HEK293 (cell line): Measurements from ENCODE around the gene RPUSD2.
A peak's percentile ranks its signal among the peaks of the same experiment; 100 is the strongest.
"Not testable (repeated sequence)": the region's sequence is repeated elsewhere in the genome, so short reads cannot be mapped to it uniquely, and the experiment has no call there.

Source experiments
- CTCF ChIA-PET: fragments of 350-600 bp; formaldehyde crosslinking; extraction: SDS; loops from one replicate; lab custom pipeline; 2021; ENCODE audit warnings: antibody characterized with exemption; lab: Yijun Ruan, JAX
- POLR2A ChIA-PET: fragments of 300-600 bp; formaldehyde crosslinking; extraction: SDS; loops from one replicate; lab custom pipeline; 2020; ENCODE audit warnings: antibody characterized with exemption, inconsistent platforms; lab: Yijun Ruan, JAX
- H3K27ac ChIP-seq: fragments of 200-500 bp; sonication (Bioruptor generic); 2 replicates; pipeline ENCODE4 v1.5.1; 2014; ENCODE audit warnings: low read depth, low read length, control low read depth, inconsistent platforms; ENCODE audit errors: extremely low read depth
- H3K36me3 ChIP-seq, 2 experiments: fragments of 200-500 bp in 1 of 2; sonication (Bioruptor generic) in 1 of 2; 1 replicate in 1 of 2; 2 replicates in 1 of 2; pipeline ENCODE4 v1.5.1; 2014 to 2017; ENCODE audit warnings: inconsistent platforms in 2 of 2, low read length in 2 of 2; ENCODE audit not compliant: control insufficient read depth in 2 of 2, insufficient read depth in 1 of 2
- H3K4me1 ChIP-seq: fragments of 200-500 bp; sonication (Bioruptor generic); 2 replicates; pipeline ENCODE4 v1.5.1; 2014; ENCODE audit warnings: mild to moderate bottlenecking, low read length, inconsistent platforms; ENCODE audit not compliant: control insufficient read depth, insufficient read depth
- H3K4me3 ChIP-seq: 2 replicates; pipeline ENCODE4 v1.5.1; 2011; ENCODE audit warnings: low read depth, mild to moderate bottlenecking, control low read depth, low read length, moderate library complexity
- H3K9me3 ChIP-seq: fragments of 200-500 bp; sonication (Bioruptor generic); 2 replicates; pipeline ENCODE4 v1.5.1; 2014; ENCODE audit warnings: low read depth, low read length, inconsistent platforms; ENCODE audit not compliant: control insufficient read depth, insufficient read depth
- EGR2 ChIP-seq: fragments of 450-650 bp; formaldehyde crosslinking; IDR thresholded peaks from 2 replicates; pipeline ENCODE4 v1.5.1; 2016; ENCODE audit warnings: low read depth, missing biosample characterization, missing genetic modification characterization
- KLF16 ChIP-seq: fragments of 450-650 bp; formaldehyde crosslinking; IDR thresholded peaks from 2 replicates; pipeline ENCODE4 v1.5.1; 2017; ENCODE audit warnings: missing biosample characterization, missing genetic modification characterization
- MYNN ChIP-seq: fragments of 450-650 bp; formaldehyde crosslinking; IDR thresholded peaks from 2 replicates; pipeline ENCODE4 v1.5.1; 2016; ENCODE audit warnings: missing biosample characterization, missing genetic modification characterization, borderline replicate concordance
- OSR2 ChIP-seq: fragments of 450-650 bp; formaldehyde crosslinking; IDR thresholded peaks from 2 replicates; pipeline ENCODE4 v1.5.1; 2016; ENCODE audit warnings: missing biosample characterization, missing genetic modification characterization
- ZBTB1 ChIP-seq: fragments of 450-650 bp; formaldehyde crosslinking; IDR thresholded peaks from 2 replicates; pipeline ENCODE4 v1.5.1; 2016; ENCODE audit warnings: missing biosample characterization, missing genetic modification characterization
- ZFHX2 ChIP-seq: fragments of 450-650 bp; formaldehyde crosslinking; conservative IDR thresholded peaks from 2 replicates; pipeline ENCODE4 v1.5.1; 2016; ENCODE audit warnings: missing biosample characterization, missing genetic modification characterization
- ZFP3 ChIP-seq: fragments of 450-650 bp; formaldehyde crosslinking; IDR thresholded peaks from 2 replicates; pipeline ENCODE4 v1.5.1; 2016; ENCODE audit warnings: low read depth, missing biosample characterization, missing genetic modification characterization
- ZNF19 ChIP-seq: fragments of 450-650 bp; formaldehyde crosslinking; IDR thresholded peaks from 2 replicates; pipeline ENCODE4; 2016; ENCODE audit warnings: missing biosample characterization, missing genetic modification characterization, low read depth
- ZNF350 ChIP-seq: fragments of 450-650 bp; formaldehyde crosslinking; IDR thresholded peaks from 2 replicates; pipeline ENCODE4 v1.5.0; 2017; ENCODE audit warnings: missing biosample characterization, mild to moderate bottlenecking, missing genetic modification characterization
- ZNF549 ChIP-seq: fragments of 450-650 bp; IDR thresholded peaks from 2 replicates; pipeline ENCODE4 v1.5.1; 2018; ENCODE audit warnings: missing biosample characterization, missing genetic modification characterization, mild to moderate bottlenecking, inconsistent platforms, moderate library complexity
- ZNF555 ChIP-seq: fragments of 450-650 bp; formaldehyde crosslinking; conservative IDR thresholded peaks from 2 replicates; pipeline ENCODE4 v1.5.1; 2017; ENCODE audit warnings: missing biosample characterization, mild to moderate bottlenecking, missing genetic modification characterization, inconsistent platforms
- ZNF623 ChIP-seq: fragments of 450-650 bp; formaldehyde crosslinking; IDR thresholded peaks from 2 replicates; pipeline ENCODE4 v1.5.1; 2016; ENCODE audit warnings: missing biosample characterization, missing genetic modification characterization
- ZNF654 ChIP-seq: fragments of 450-650 bp; formaldehyde crosslinking; IDR thresholded peaks from 2 replicates; pipeline ENCODE4 v1.5.1; 2016; ENCODE audit warnings: low read depth, missing biosample characterization, missing genetic modification characterization
- TF ChIP-seq, protein P1 (sequence below): fragments of 450-650 bp; formaldehyde crosslinking; IDR thresholded peaks from 2 replicates; pipeline ENCODE4 v1.5.1; 2016; ENCODE audit warnings: missing biosample characterization, missing genetic modification characterization
- TF ChIP-seq, protein P2 (sequence below): fragments of 450-650 bp; formaldehyde crosslinking; IDR thresholded peaks from 2 replicates; pipeline ENCODE4 v1.5.1; 2017; ENCODE audit warnings: missing biosample characterization, missing genetic modification characterization

RPUSD2 gene

DNA sequence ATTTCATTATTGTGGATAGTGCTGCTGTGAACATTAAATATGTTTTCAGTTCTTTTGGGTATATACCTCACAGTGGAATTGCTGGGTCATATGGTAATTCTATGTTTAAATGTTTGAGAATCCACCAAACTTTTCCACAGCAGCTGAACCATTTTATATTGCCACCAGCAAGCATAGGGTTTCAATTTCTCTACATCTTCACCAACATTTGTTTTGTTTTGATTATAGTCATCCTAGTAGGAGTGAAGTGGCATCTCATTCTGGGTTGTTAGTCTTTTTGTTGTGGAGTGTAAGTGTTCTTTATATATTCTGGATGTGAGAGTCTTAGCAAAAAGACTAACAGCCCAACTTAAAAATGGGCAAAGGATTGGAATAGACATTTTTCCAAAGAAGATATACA, 6.0 kb downstream of the RPUSD2 start (continued):
- TF ChIP-seq, protein P1, sequence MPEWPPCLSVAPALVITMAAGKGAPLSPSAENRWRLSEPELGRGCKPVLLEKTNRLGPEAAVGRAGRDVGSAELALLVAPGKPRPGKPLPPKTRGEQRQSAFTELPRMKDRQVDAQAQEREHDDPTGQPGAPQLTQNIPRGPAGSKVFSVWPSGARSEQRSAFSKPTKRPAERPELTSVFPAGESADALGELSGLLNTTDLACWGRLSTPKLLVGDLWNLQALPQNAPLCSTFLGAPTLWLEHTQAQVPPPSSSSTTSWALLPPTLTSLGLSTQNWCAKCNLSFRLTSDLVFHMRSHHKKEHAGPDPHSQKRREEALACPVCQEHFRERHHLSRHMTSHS (tag by site-specific recombination), result no peak
- TF ChIP-seq ZNF623 (tag by site-specific recombination) (no peak), OSR2 (tag by site-specific recombination) (no peak), ZNF555 (tag by site-specific recombination) (no peak), ZBTB1 (no peak), ZNF654 (tag by site-specific recombination) (no peak), ZNF549 (no peak), MYNN (tag by site-specific recombination) (no peak)
- TF ChIP-seq, protein P2, sequence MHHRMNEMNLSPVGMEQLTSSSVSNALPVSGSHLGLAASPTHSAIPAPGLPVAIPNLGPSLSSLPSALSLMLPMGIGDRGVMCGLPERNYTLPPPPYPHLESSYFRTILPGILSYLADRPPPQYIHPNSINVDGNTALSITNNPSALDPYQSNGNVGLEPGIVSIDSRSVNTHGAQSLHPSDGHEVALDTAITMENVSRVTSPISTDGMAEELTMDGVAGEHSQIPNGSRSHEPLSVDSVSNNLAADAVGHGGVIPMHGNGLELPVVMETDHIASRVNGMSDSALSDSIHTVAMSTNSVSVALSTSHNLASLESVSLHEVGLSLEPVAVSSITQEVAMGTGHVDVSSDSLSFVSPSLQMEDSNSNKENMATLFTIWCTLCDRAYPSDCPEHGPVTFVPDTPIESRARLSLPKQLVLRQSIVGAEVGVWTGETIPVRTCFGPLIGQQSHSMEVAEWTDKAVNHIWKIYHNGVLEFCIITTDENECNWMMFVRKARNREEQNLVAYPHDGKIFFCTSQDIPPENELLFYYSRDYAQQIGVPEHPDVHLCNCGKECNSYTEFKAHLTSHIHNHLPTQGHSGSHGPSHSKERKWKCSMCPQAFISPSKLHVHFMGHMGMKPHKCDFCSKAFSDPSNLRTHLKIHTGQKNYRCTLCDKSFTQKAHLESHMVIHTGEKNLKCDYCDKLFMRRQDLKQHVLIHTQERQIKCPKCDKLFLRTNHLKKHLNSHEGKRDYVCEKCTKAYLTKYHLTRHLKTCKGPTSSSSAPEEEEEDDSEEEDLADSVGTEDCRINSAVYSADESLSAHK (tag by site-specific recombination), result no peak

DNA sequence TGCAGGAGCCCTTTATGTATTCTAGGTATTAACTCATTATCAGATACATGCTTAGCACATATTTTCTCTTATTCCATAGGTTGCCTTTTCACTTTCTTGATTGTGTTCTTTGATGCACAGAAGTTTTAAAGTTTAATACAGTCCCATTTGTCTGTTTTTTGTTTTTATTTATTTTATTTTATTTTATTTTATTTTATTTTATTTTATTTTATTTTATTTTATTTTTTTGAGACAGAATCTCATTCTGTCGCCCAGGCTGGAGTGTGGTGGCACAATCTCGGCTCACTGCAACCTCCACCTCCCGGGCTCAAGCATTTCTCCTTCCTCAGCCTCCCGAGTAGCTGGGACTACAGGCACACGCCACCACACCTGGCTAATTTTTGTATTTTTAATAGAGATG, 7.8 kb downstream of the RPUSD2 start:
- CTCF ChIA-PET, result interaction anchor here (0.6 to 1.3 kb wide), 2 partner anchors 13 to 31 kb away, joined by 3 read pairs; no protein-coding TSS in a partner anchor
- peaks cover 3 to 26% of the 10 kb centered on the region in 2 experiments; a peak in 2 of 3 replicates for H3K36me3 ChIP-seq
- H3K4me3 ChIP-seq, H3K27ac ChIP-seq, H3K9me3 ChIP-seq, H3K4me1 ChIP-seq, POLR2A ChIA-PET: not testable (repeated sequence)

GRCh38 chr15:40578892-40579291, 9.8 kb downstream of the RPUSD2 start:
- CTCF ChIA-PET, result no interaction called here
- Histone ChIP-seq H3K36me3 (peaks cover 0 to 12% of the 10 kb centered on the region in 2 experiments; a peak in 1 of 3 replicates), H3K4me3 (no peak overlapping the region), H3K9me3 (no peaks in the 10 kb centered on the region), H3K4me1 (no peaks in the 10 kb centered on the region), H3K27ac (no peak overlapping the region)
- POLR2A ChIA-PET, result no interaction called here
- TF ChIP-seq ZNF350 (tag by site-specific recombination), result no peak
- TF ChIP-seq ZFP3 (tag by site-specific recombination), result no peak
- no peak for TF ChIP-seq OSR2 (tag by site-specific recombination)
- TF ChIP-seq EGR2 (tag by site-specific recombination), result peak; percentile 77
- no peak for TF ChIP-seq ZNF623 (tag by site-specific recombination)
- no peak for TF ChIP-seq ZNF19 (tag by site-specific recombination)
- TF ChIP-seq ZFHX2 (tag by site-specific recombination), result peak; percentile 73
- no peak for TF ChIP-seq KLF16 (tag by site-specific recombination)

DNA sequence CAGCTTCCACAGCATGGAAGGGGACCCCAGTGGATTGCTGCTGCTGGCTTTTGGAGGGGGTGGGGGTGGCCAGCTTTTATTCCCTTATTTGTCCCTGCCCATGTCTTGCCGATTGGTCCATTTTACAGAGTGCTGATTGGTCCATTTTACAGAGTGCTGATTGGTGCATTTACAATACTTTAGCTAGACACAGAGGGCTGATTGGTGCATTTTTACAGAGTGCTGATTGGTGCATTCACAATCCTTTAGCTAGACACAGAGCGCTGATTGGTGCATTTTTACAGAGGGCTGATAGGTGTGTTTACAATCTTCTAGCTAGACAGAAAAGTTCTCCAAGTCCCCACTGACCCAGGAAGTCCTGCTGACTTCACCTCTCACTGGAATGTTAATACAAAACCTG, 12.7 kb downstream of the RPUSD2 start:
- H3K4me3 ChIP-seq, H3K36me3 ChIP-seq, H3K9me3 ChIP-seq, H3K27ac ChIP-seq, H3K4me1 ChIP-seq: not testable (repeated sequence)
- ChIA-PET POLR2A (interaction anchor here (2.1 kb wide), 1 partner anchor 12 kb away, joined by 13 read pairs; the partner anchor contains the start of gene RPUSD2), CTCF (interaction anchor here (0.7 kb wide), 1 partner anchor 65 kb away, joined by 4 read pairs; no protein-coding TSS in a partner anchor)
